Brain microvascular endothelial cell (primary cell): ENCODE measurements around the gene CEMIP2.
A peak's percentile ranks its signal among the peaks of the same experiment; 100 is the strongest.
"Not testable (repeated sequence)": the region's sequence is repeated elsewhere in the genome, so short reads cannot be mapped to it uniquely, and the experiment has no call there.

Source experiments
- DNase-seq: peaks from one replicate; pipeline ENCODE4 v3.0.0-alpha.2; 2020
- H3K27ac ChIP-seq: fragments of 250-450 bp; sonication (Bioruptor Pico); 2 replicates; pipeline ENCODE4 v1.5.1; 2020; ENCODE audit warnings: mild to moderate bottlenecking, moderate library complexity
- H3K27me3 ChIP-seq: fragments of 250-450 bp; sonication (Bioruptor Pico); replicated peaks from 2 replicates; pipeline ENCODE4 v1.5.1; 2020; ENCODE audit warnings: mild to moderate bottlenecking
- H3K36me3 ChIP-seq: fragments of 250-450 bp; sonication (Bioruptor Pico); replicated peaks from 2 replicates; pipeline ENCODE4 v1.5.1; 2020; ENCODE audit warnings: mild to moderate bottlenecking
- H3K4me3 ChIP-seq: 2 replicates; pipeline ENCODE4 v1.5.1; 2011; ENCODE audit warnings: low read depth, mild to moderate bottlenecking, control low read depth, low read length, moderate library complexity
- CTCF ChIP-seq: IDR thresholded peaks from 2 replicates; pipeline ENCODE4 v1.5.1; 2011; ENCODE audit warnings: low read depth, mild to moderate bottlenecking, moderate library complexity, low read length, control low read depth, inconsistent platforms; ENCODE audit errors: missing control alignments
- in situ Hi-C: cut with HindIII; loops from 2 replicates; pipeline ENCODE4 v1.10.0; 2017; ENCODE audit warnings: low sequenced_read_pairs, low pct_ligation_motif_present

The CEMIP2 gene

GRCh38 chr9:71808068-71808467 lies 39.8 kb upstream of the CEMIP2 start:
- Histone ChIP-seq H3K36me3 (no peaks in the 10 kb centered on the region), H3K27me3 (no peaks in the 10 kb centered on the region), H3K27ac (no peak overlapping the region), H3K4me3 (no peak overlapping the region)
- no peak for TF ChIP-seq CTCF
- no peak for DNase-seq
- in situ Hi-C loops: no loop called here

GRCh38 chr9:71806901-71807307 lies 38.6 kb upstream of the CEMIP2 start:
- in situ Hi-C loops: no loop called here
- no peak overlapping the region for H3K27ac ChIP-seq
- no peak overlapping the region for H3K4me3 ChIP-seq
- no peaks in the 10 kb centered on the region for H3K36me3 ChIP-seq
- peak; percentile 95 for TF ChIP-seq CTCF
- H3K27me3 ChIP-seq: no peaks in the 10 kb centered on the region
- peak; percentile 62 for DNase-seq

GRCh38 chr9:71805096-71805495 lies 36.8 kb upstream of the CEMIP2 start:
- H3K27me3 ChIP-seq, H3K4me3 ChIP-seq, H3K36me3 ChIP-seq, DNase-seq, H3K27ac ChIP-seq, in situ Hi-C loops: not testable (repeated sequence)

- H3K36me3 ChIP-seq: no peaks in the 10 kb centered on the region
- H3K27me3 ChIP-seq: no peaks in the 10 kb centered on the region
- DNase-seq: no peak
- no peak overlapping the region for H3K27ac ChIP-seq
- no peak for TF ChIP-seq CTCF
- in situ Hi-C loops: no loop called here
- H3K4me3 ChIP-seq: no peak overlapping the region
These were observed 33.5 kb upstream of the CEMIP2 start for GRCh38 chr9:71801826-71802225.

- no peaks in the 10 kb centered on the region for H3K27me3 ChIP-seq
- H3K36me3 ChIP-seq: no peaks in the 10 kb centered on the region
- TF ChIP-seq CTCF: no peak
- no peak overlapping the region for H3K27ac ChIP-seq
- in situ Hi-C loops: loop anchor here (25.0 kb wide), 1 partner anchor 485 kb away; no protein-coding TSS in a partner anchor
- DNase-seq: no peak
- H3K4me3 ChIP-seq: no peak overlapping the region
These were observed 29.0 kb upstream of the CEMIP2 start for GRCh38 chr9:71797266-71797665.

GRCh38 chr9:71796100-71796767 lies 27.9 kb upstream of the CEMIP2 start:
- DNase-seq: no peak
- H3K27me3 ChIP-seq: no peaks in the 10 kb centered on the region
- H3K4me3 ChIP-seq: no peak overlapping the region
- in situ Hi-C loops: loop anchor here (25.0 kb wide), 1 partner anchor 484 kb away; no protein-coding TSS in a partner anchor
- H3K27ac ChIP-seq: no peak overlapping the region
- TF ChIP-seq CTCF: no peak
- H3K36me3 ChIP-seq: no peaks in the 10 kb centered on the region
